GM19023 (cell line): Measurements from ENCODE around the gene NT5M.
"Not testable (repeated sequence)": the region's sequence is repeated elsewhere in the genome, so short reads cannot be mapped to it uniquely, and the experiment has no call there.

Experiments used
- ATAC-seq: cut with Tn5 transposase; IDR thresholded peaks from one replicate; pipeline ENCODE4 v1.9.1; 2021; ENCODE audit warnings: mild to moderate bottlenecking, moderate library complexity; ENCODE audit not compliant: unreplicated experiment

Gene NT5M

DNA sequence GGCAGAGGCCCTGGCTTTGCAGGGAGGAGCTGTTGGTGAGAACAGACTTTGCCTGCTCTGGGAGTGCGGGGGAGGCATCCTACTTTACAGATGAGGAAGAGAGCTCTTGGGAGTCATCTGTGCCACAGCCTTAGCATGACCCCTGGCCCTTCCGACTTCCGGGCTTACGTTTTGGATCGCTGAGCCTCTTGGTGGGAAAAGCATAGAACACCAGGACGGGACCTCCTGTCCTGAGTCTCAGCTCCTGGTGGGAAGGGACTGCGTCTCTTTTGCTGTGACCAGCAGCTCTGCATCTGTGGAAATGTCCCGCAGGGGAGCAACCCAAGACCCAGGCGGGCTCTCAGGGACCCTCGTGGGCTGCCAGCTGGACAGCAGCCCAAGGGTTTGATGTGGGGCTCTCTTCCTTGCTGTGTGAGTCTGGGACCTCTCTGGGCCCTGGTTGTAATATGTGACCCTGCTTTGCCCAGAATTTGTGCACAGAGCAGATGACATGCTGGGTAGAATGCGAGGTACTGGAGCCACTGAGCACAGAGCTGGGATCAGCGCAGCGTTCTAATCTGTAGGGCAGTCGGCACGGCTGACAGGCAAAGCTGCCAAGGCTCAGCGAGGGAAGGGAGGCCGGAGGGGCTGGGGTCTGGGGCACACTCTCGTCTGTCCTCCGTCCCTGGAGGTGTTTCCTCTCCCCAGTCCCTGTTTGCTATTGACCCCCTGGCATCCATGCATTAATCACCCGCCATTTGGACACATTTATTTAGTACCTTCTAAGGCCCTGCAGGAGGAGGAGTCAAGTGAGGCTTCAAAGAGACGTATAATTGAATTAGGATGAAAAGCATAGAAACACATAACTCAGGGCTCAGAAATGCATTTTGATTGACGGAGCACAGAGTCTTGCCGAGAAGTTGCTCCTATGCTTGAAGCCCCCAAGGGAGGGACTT is 64.0 kb downstream of the NT5M start:
- no peak for ATAC-seq

- no peak for ATAC-seq
Observed at GRCh38 chr17:17367931-17368330, 64.8 kb downstream of the NT5M start.

- ATAC-seq: no peak
Observed at GRCh38 chr17:17370711-17371110, 67.5 kb downstream of the NT5M start.

DNA sequence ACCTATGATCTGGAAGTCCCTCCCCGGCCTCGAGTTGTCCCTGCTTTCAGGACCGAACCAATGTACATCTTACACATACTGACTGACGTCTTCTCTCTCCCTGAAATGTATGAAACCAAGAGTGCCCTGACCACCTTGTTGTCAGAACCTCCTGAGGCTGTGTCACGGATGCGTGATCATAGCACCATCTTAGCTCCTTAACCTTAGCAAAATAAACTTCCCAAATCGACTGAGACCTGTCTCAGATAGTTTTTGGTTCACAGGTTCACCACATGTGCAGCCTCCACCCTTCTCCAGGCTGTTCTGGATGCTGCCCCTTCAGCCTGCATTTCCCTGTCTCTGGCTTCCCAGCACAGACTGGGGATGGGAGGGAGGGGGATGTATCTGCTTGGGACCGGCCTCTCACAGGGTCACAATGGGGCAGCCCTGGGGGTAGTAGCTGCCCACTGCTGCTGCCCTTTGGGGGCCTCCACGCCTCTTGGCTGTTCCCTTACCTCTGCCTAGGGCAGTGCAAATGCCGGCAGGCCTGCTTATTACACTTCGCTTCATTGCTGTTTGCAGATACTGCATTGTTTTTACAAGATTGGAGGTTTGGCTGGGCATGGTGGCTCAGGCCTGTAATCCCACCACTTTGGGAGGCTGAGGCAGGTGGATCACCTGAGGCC is 69.8 kb downstream of the NT5M start:
- no peak for ATAC-seq

GRCh38 chr17:17375841-17376240 is 72.7 kb downstream of the NT5M start:
- no peak for ATAC-seq

DNA sequence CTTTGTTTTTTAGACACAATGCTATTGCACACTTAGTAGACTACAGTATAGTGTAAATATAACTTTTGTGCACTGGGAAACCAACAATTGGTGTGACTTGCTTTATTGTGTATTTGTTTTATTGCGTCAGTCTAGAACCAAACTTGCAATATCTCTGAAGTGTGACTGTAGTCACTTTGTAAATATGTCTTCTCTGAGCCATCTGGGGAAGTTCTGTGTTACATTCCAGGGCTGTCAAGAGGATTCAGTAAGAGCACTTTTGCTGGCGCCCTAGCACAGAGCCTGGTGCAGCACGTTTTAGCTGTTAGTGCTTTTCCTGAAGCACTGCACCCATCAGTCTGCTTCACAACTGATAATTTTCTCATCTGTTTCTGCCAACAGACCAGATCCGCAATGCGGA is 73.2 kb downstream of the NT5M start:
- ATAC-seq: no peak

GRCh38 chr17:17377071-17377967 is 74.1 kb downstream of the NT5M start:
- no peak for ATAC-seq

- no peak for ATAC-seq
Observed at GRCh38 chr17:17379197-17379991, 76.2 kb downstream of the NT5M start.

- ATAC-seq: no peak
Observed at GRCh38 chr17:17380145-17380925, 77.2 kb downstream of the NT5M start.

DNA sequence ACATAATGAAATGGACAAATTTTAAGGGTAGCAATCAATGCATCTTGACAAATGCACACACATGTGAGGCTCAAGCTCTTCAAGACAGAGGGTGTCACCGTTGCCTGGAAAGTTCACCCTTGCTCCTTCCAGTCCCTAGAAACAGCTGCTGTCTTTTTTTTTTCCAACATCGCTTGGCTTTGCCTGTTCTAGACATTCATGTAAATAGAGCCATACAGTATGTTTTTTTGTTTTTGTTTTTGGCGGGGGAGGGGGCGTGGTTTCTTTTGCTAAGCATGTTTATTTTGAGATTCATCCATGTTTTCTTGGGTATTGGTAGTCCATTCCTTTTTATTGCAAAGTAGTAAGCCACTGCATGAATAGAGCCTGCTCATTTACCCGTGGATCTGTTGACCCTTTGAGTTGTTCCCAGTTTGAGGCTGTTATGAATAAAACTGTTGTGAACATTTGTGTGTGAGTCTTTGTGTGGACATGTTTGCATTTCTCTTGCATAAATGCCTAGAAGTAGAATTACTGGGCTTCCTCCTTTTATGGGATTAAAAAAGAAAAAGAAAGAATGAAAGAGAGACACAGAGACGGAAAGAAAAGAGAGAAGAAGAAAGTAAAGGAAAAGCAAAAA is 78.4 kb downstream of the NT5M start:
- ATAC-seq: no peak

DNA sequence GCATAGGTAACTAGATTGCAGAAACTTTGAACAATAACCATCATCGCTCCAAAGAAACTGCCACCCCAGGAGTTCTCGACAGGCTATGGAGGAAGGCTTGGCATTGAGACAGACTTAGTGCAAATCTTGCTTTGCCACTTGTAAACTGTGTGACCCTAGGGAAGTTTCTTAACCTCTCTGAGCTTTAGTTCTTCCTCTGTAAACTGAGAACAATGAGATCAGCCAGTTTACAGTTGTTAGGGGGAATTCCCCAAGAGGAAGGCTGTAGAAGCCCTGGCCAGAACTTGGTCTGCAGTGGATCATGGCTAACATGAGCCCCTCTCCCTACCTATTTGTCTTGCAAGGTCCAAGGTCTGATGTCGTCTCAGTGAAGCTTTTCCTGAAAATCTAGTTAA is 78.9 kb downstream of the NT5M start:
- no peak for ATAC-seq

DNA sequence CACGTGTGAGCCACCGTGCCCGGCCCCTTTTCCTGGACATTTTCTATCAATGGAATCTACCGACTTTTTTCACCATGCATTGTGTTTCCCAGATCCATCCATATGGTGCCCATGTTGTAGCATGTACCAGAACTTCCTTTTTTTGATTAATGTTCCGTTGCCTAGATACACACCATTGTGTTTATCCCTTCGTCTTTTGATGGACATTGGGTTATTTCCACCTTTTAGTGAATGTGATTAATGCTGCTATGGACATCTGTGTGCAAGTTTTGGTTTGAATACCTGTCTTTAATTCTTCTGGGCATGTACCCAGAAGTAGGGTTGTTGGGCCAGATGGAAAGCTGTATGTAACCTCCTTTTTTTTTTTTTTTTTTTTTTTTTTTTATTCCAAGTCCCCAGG is 79.8 kb downstream of the NT5M start:
- no peak for ATAC-seq

DNA sequence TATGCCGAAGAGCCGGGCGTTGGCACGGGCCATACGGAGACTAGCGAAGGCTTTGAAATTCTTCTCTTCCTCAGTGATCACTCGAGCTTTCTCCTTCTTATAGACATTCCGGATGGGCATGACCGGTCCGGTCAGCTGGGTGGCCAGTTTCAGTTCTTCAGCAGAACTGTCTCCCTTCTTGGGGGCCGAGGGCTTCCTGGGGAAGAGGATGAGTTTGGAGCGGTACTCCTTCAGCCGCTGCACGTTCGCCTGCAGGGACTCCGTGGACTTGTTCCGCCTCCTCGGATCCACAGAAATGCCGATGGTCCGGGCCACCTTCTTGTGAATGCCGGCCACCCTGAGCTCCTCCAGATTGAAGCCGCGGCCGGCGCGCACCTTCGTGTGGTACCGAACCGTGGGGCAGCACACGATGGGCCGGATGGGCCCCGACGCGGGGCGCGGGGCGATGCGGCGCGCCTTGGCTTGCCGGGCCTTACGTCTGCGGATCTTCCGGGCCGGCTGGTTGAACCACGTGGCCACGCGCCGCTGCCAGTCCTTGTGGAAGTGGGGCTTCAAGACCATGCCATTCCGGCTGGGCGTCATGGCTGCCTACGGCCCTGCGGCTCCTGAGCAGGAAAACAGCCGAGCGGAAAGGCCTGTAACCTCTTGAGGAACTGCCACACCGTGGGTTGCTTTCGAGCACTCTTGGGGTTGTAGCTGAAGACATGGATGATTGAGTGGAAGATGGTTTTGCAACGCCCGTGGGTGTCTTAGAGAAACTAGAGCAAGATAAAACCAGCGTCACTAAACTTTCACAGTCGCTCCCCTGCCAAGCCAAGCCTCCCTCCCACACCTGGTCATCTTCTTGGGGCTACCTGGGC is 80.5 kb downstream of the NT5M start:
- not testable (repeated sequence) for ATAC-seq

DNA sequence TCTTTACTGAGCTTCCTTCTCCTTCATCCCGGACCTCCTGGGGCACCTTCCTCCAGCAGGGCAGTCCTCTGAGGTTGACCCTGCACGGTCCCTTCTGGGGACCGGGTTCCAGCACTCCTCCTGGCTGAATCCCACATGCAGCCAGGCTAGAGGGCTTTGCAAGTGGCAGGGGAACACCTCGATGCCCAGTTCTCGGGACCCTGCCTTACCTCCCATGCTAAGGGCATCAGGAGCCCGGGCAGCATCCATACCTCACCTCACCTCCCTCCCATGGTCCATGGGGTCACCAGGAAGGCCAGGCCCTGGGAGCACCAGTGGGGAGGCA is 81.1 kb downstream of the NT5M start:
- no peak for ATAC-seq

GRCh38 chr17:17384961-17385360 is 81.8 kb downstream of the NT5M start:
- no peak for ATAC-seq

DNA sequence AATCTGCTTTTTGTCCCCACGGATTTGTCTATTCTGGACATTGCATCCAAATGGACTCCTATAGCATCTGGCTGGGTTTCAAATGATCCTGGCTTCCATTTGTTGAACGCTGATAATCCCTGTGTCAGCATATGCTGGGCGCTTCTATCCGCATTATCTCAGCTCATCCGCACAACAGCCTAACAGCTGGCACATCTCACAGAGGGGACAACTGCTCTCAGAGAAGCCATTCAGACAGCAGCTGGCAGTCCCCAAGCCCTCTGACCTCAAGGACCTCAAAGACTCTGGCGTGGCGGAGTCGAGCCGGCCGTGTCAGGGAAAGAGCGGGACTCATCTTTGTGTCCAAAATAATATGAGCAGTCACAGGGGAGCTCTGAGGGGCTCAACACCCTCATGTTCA is 82.3 kb downstream of the NT5M start:
- ATAC-seq: no peak

- ATAC-seq: no peak
Observed at GRCh38 chr17:17386094-17386800, 83.1 kb downstream of the NT5M start.

DNA sequence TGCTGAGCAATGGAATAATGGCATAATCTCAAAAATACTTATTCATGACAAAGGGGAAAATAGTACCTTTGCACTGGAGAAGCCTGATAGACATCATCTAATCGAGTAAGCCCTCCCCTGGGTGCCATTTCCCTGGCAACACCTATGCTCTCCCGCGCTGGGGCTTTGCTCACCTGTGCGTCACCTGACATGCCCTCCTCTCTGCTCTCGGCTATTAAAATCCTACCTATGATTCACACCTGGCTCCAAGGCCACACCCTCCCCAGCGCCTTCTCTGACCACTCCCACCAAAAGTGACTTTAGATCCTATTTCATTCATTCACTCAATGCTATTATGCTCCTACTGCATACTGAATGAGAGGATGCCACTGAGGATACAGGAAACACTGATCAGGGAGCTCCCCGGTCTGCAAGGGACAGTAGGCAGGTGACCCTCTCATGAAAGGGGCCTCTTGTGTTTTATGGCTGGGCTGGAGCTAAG is 83.9 kb downstream of the NT5M start:
- ATAC-seq: no peak
